Endothelial cell of umbilical vein (primary cell): ENCODE measurements around the gene ADARB2. TPM values are rescaled to one million over a fixed set of nuclear protein-coding genes. Genes with fewer than 3 reads are reported as not detected.

ENCODE experiments used
- BruUV-seq: library from RNA; stranded (reverse); fragments of 400-500 nt; replicated peaks from 2 replicates; lab custom pipeline; 2021; lab: Mats Ljungman, UMichigan
- CTCF ChIA-PET: fragments of 300-600, 350-600 bp; sonication (Branson Sonifier 250); formaldehyde crosslinking; loops from one replicate; lab custom pipeline; 2021; ENCODE audit warnings: antibody characterized with exemption, inconsistent platforms; lab: Charles Lee
- POLR2A ChIA-PET: fragments of 300-600, 350-600 bp; sonication (Branson Sonifier 250); formaldehyde crosslinking; loops from one replicate; lab custom pipeline; 2021; ENCODE audit warnings: antibody characterized with exemption, inconsistent platforms; lab: Charles Lee
- DNase-seq: peaks from one replicate; pipeline ENCODE4 v3.0.0-alpha.2; 2011; ENCODE audit warnings: low read depth, low spot score
- FAIRE-seq: peaks from 2 replicates; lab custom pipeline; 2011; peaks lifted over from hg19 to GRCh38; lab: Jason Lieb, UNC
- H2AFZ ChIP-seq: 2 replicates; pipeline ENCODE4 v1.6.0; 2012; ENCODE audit warnings: low read depth, low read length, control low read depth, inconsistent platforms
- H3K27ac ChIP-seq: 2 replicates; pipeline ENCODE4 v1.5.1; 2011; ENCODE audit warnings: low read depth, mild to moderate bottlenecking, control low read depth, low read length, moderate library complexity; ENCODE audit not compliant: insufficient read depth
- H3K27me3 ChIP-seq, 2 experiments: 2 replicates each; pipeline versions ENCODE4 v1.6.0 to v1.6.1; 2011; ENCODE audit warnings: low read length in 2 of 2, mixed read lengths in 1 of 2; ENCODE audit not compliant: control insufficient read depth in 2 of 2, insufficient read depth in 2 of 2
- H3K36me3 ChIP-seq, 2 experiments: 2 replicates in 1 of 2; 3 replicates in 1 of 2; pipeline ENCODE4 v1.5.1; 2011; ENCODE audit warnings: low read length in 2 of 2, mild to moderate bottlenecking in 1 of 2, moderate library complexity in 1 of 2; ENCODE audit not compliant: control insufficient read depth in 2 of 2, insufficient read depth in 2 of 2; ENCODE audit errors: extremely low read depth in 1 of 2
- H3K4me1 ChIP-seq: 3 replicates; pipeline ENCODE4 v1.5.1; 2011; ENCODE audit warnings: mild to moderate bottlenecking, low read length; ENCODE audit not compliant: control insufficient read depth, insufficient read depth; ENCODE audit errors: extremely low read depth
- H3K4me2 ChIP-seq: 2 replicates; pipeline ENCODE4 v1.6.1; 2011; ENCODE audit warnings: low read length, control low read depth, mixed read lengths; ENCODE audit not compliant: insufficient read depth
- H3K4me3 ChIP-seq, 3 experiments: fragments of 200-600 bp in 1 of 3; sonication (generic), shearing (Covaris generic) in 1 of 3; replicated peaks in 1 of 3; 2 replicates each; pipeline ENCODE4 v1.5.1; 2011 to 2016; ENCODE audit warnings: control low read depth in 3 of 3, low read length in 3 of 3, mild to moderate bottlenecking in 2 of 3, inconsistent platforms in 1 of 3, low read depth in 1 of 3, moderate library complexity in 1 of 3; ENCODE audit not compliant: insufficient read depth in 1 of 3
- H3K79me2 ChIP-seq: 2 replicates; pipeline ENCODE4 v1.6.0; 2012; ENCODE audit warnings: low read length, inconsistent platforms; ENCODE audit not compliant: control insufficient read depth, insufficient read depth
- H3K9ac ChIP-seq: replicated peaks from 2 replicates; pipeline ENCODE3; 2011; ENCODE audit warnings: low read length, control low read depth; ENCODE audit not compliant: insufficient read depth; ENCODE audit errors: extremely low read depth
- H3K9me1 ChIP-seq: replicated peaks from 3 replicates; pipeline ENCODE4 v1.6.0; 2011; ENCODE audit warnings: mild to moderate bottlenecking, low read length; ENCODE audit not compliant: control insufficient read depth, insufficient read depth; ENCODE audit errors: extremely low read depth
- H3K9me3 ChIP-seq: replicated peaks from 2 replicates; pipeline ENCODE4 v1.5.1; 2012; ENCODE audit warnings: low read length, inconsistent platforms; ENCODE audit not compliant: control insufficient read depth, insufficient read depth
- H4K20me1 ChIP-seq: replicated peaks from 2 replicates; pipeline ENCODE3; 2011; ENCODE audit warnings: mild to moderate bottlenecking, low read length; ENCODE audit not compliant: control insufficient read depth, insufficient read depth; ENCODE audit errors: extremely low read depth
- EZH2 ChIP-seq: IDR thresholded peaks from 2 replicates; pipeline ENCODE4 v1.6.1; 2012; ENCODE audit warnings: borderline replicate concordance, low read depth, mild to moderate bottlenecking, moderate library complexity, low read length, inconsistent platforms; ENCODE audit not compliant: severe bottlenecking
- FOS ChIP-seq: IDR thresholded peaks from 2 replicates; pipeline ENCODE4 v1.6.1; 2011; ENCODE audit warnings: mild to moderate bottlenecking, low read length, moderate library complexity, borderline replicate concordance; ENCODE audit not compliant: insufficient read depth
- GATA2 ChIP-seq: IDR thresholded peaks from 2 replicates; pipeline ENCODE4 v1.7.0; 2011; ENCODE audit warnings: low read depth, mild to moderate bottlenecking, moderate library complexity, mixed read lengths, low read length; ENCODE audit not compliant: insufficient read length, insufficient read depth
- JUN ChIP-seq: IDR thresholded peaks from 2 replicates; pipeline ENCODE4 v1.6.1; 2011; ENCODE audit warnings: borderline replicate concordance, low read depth; ENCODE audit not compliant: insufficient read length, insufficient read depth
- MYC ChIP-seq: IDR thresholded peaks from one replicate; pipeline ENCODE4 v1.6.1; 2011; ENCODE audit warnings: mild to moderate bottlenecking, low read depth, low read length
- POLR2A ChIP-seq: IDR thresholded peaks from 2 replicates; pipeline ENCODE4 v1.6.1; 2012; ENCODE audit warnings: low read depth, mild to moderate bottlenecking, control low read depth, low read length
- POLR2AphosphoS5 ChIP-seq: IDR thresholded peaks from 2 replicates; pipeline ENCODE4 v1.6.1; 2012; ENCODE audit warnings: low read depth, mild to moderate bottlenecking, control low read depth, low read length, moderate library complexity; ENCODE audit not compliant: insufficient read depth
- dilution Hi-C: fragments of 300-500 bp; cut with MboI; formaldehyde crosslinking; loops from one replicate; pipeline ENCODE4 v1.15.0; 2019; ENCODE audit warnings: low sequenced_read_pairs; ENCODE audit not compliant: extremely low pct_ligation_motif_present
- intact Hi-C: fragments of 100-400 bp; cut with micrococcal nuclease; formaldehyde crosslinking; loops from one replicate; pipeline ENCODE4 v1.10.0; 2022
- polyA plus RNA-seq, 4 experiments: library from polyadenylated mRNA; depleted of rRNA in 3 of 4; stranded (reverse) in 3 of 4; unstranded in 1 of 4; fragments of >200 nt; gene quantifications; 2 replicates each; pipeline versions ENCODE4 v1.2.1 to v1.2.3, GENCODE V29; 2011 to 2012; ENCODE audit warnings: missing spikeins in 1 of 4
- total RNA-seq: library from RNA; stranded (reverse); gene quantifications from 2 replicates; pipeline ENCODE4 v1.2.3, GENCODE V29; 2021
- TF ChIP-seq, protein P1 (sequence below): IDR thresholded peaks from 2 replicates; pipeline ENCODE4 v1.6.1; 2011; ENCODE audit not compliant: insufficient read depth, insufficient read length
- TF ChIP-seq, protein P2 (sequence below), 2 donors: IDR thresholded peaks; 1 replicate in 1 of 2; 2 replicates in 1 of 2; pipeline ENCODE4 v1.5.1; 2011; ENCODE audit warnings: low read length in 2 of 2, mild to moderate bottlenecking in 2 of 2, moderate library complexity in 2 of 2, control low read depth in 1 of 2, inconsistent platforms in 1 of 2, low read depth in 1 of 2; ENCODE audit not compliant: insufficient read depth in 1 of 2; ENCODE audit errors: extremely low read depth in 1 of 2

The ADARB2 gene
- total and polyA plus RNA-seq, 2 donors (not counting 3 experiments of a cell fraction or from before 2014, with no cell fraction given), result not detected

DNA sequence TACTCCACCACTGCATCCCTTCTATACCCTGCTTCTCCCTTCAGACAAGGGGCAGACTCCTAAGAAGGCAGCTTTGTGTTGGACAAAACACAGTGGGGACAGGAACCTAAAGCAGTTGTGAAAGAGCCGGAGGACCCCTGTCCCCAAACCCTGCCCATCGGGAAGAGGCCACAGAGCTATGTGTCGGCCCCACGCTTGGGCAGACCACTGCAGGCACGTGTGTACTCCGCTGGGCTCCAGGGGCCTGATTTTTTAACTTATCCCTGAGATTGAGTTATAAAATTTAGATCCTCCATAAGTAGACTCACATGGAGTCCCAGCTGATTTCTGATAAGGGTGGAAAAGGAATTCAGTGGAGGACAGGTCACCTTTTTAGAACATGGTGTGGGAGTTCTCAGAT lies 310.5 kb downstream of the ADARB2 start:
- no peak for TF ChIP-seq JUN
- no peak for TF ChIP-seq POLR2A
- no peak for TF ChIP-seq FOS
- no peak for TF ChIP-seq MYC
- no peak for TF ChIP-seq POLR2AphosphoS5
- no peak for TF ChIP-seq EZH2
- TF ChIP-seq GATA2, result no peak
- TF ChIP-seq, protein P1, sequence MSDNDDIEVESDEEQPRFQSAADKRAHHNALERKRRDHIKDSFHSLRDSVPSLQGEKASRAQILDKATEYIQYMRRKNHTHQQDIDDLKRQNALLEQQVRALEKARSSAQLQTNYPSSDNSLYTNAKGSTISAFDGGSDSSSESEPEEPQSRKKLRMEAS, result no peak
- TF ChIP-seq, protein P2, sequence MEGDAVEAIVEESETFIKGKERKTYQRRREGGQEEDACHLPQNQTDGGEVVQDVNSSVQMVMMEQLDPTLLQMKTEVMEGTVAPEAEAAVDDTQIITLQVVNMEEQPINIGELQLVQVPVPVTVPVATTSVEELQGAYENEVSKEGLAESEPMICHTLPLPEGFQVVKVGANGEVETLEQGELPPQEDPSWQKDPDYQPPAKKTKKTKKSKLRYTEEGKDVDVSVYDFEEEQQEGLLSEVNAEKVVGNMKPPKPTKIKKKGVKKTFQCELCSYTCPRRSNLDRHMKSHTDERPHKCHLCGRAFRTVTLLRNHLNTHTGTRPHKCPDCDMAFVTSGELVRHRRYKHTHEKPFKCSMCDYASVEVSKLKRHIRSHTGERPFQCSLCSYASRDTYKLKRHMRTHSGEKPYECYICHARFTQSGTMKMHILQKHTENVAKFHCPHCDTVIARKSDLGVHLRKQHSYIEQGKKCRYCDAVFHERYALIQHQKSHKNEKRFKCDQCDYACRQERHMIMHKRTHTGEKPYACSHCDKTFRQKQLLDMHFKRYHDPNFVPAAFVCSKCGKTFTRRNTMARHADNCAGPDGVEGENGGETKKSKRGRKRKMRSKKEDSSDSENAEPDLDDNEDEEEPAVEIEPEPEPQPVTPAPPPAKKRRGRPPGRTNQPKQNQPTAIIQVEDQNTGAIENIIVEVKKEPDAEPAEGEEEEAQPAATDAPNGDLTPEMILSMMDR (IDR thresholded peaks at IDR 0.05; ENCODE audit: extremely low read depth in 1 of 2, insufficient read depth in 1 of 2, low read depth in 1 of 2, low read length in 2 of 2), result no peak
- Histone ChIP-seq H4K20me1 (no peaks in the 10 kb centered on the region), H3K4me2 (no peak overlapping the region), H3K4me3 (no peak overlapping the region), H3K4me1 (no peaks in the 10 kb centered on the region), H3K36me3 (no peaks in the 10 kb centered on the region), H2AFZ (no peak overlapping the region), H3K9ac (no peak overlapping the region), H3K79me2 (no peaks in the 10 kb centered on the region), H3K9me3 (no peaks in the 10 kb centered on the region), H3K27ac (no peak overlapping the region), H3K9me1 (no peaks in the 10 kb centered on the region), H3K27me3 (no peaks in the 10 kb centered on the region)
- FAIRE-seq (no peak), DNase-seq (no peak)
- BruUV-seq, result no TSS peak
- ChIA-PET POLR2A (no interaction called here), CTCF (no interaction called here)
- intact Hi-C loops (no loop called here), dilution Hi-C loops (no loop called here)
